OCI-LY3 (cell line): Measurements from ENCODE around the gene TENT4B.

Experiments
- H2AFZ ChIP-seq: fragments of 200-600, 300-600 bp; shearing (Covaris generic); 2 replicates; pipeline ENCODE4 v1.6.0; 2014; ENCODE audit warnings: antibody characterized with exemption, low read depth, low read length
- H3K27ac ChIP-seq: fragments of 200-600, 300-600 bp; sonication (generic); 2 replicates; pipeline ENCODE4 v1.5.1; 2014; ENCODE audit warnings: mild to moderate bottlenecking, low read length, moderate library complexity, mixed read lengths
- H3K27me3 ChIP-seq: fragments of 200-600, 300-600 bp; sonication (generic); 2 replicates; pipeline ENCODE4 v1.6.1; 2014; ENCODE audit warnings: low read depth, low read length, mixed read lengths
- H3K36me3 ChIP-seq: fragments of 200-600, 300-600 bp; sonication (generic); replicated peaks from 2 replicates; pipeline ENCODE3; 2014; ENCODE audit warnings: low read depth, low read length, mixed read lengths
- H3K4me1 ChIP-seq: fragments of 300-600, 200-600 bp; sonication (generic); 2 replicates; pipeline ENCODE4 v1.6.1; 2014; ENCODE audit warnings: low read length, mixed read lengths
- H3K4me2 ChIP-seq: fragments of 200-600, 300-600 bp; sonication (generic); 2 replicates; pipeline ENCODE4 v1.6.1; 2014; ENCODE audit warnings: low read length, mixed read lengths
- H3K4me3 ChIP-seq: fragments of 300-600, 200-600 bp; sonication (generic); 2 replicates; pipeline ENCODE4 v1.5.1; 2014; ENCODE audit warnings: antibody characterized with exemption, mild to moderate bottlenecking, low read length, moderate library complexity
- H3K79me2 ChIP-seq: fragments of 300-600, 200-600 bp; shearing (Covaris generic); 2 replicates; pipeline ENCODE4 v1.6.1; 2014; ENCODE audit warnings: mild to moderate bottlenecking, low read length, mixed read lengths
- H3K9ac ChIP-seq: fragments of 300-600, 200-600 bp; shearing (Covaris generic); 2 replicates; pipeline ENCODE4 v1.6.0; 2014; ENCODE audit warnings: mild to moderate bottlenecking, low read length, moderate library complexity
- H3K9me3 ChIP-seq: fragments of 200-600, 300-600 bp; shearing (Covaris generic); 2 replicates; pipeline ENCODE4 v1.6.1; 2014; ENCODE audit warnings: low read length, mixed read lengths; ENCODE audit not compliant: insufficient read depth
- H4K20me1 ChIP-seq: fragments of 200-600, 300-600 bp; sonication (generic); 2 replicates; pipeline ENCODE4 v1.6.1; 2016; ENCODE audit warnings: low read length, mixed read lengths; ENCODE audit not compliant: insufficient read depth
- EZH2phosphoT487 ChIP-seq: fragments of 200-600 bp; shearing (Covaris generic); IDR thresholded peaks from 2 replicates; pipeline ENCODE4 v1.6.1; 2018; ENCODE audit warnings: antibody characterized with exemption, mixed run types, low read depth
- TF ChIP-seq, protein P1 (sequence below): fragments of 200-600, 300-600 bp; sonication (generic); IDR thresholded peaks from 2 replicates; pipeline ENCODE4 v1.5.1; 2014; ENCODE audit warnings: antibody characterized with exemption, low read length, low read depth

TENT4B gene

GRCh38 chr16:50178491-50178941 is 25.4 kb downstream of the TENT4B start:
- TF ChIP-seq, protein P1, sequence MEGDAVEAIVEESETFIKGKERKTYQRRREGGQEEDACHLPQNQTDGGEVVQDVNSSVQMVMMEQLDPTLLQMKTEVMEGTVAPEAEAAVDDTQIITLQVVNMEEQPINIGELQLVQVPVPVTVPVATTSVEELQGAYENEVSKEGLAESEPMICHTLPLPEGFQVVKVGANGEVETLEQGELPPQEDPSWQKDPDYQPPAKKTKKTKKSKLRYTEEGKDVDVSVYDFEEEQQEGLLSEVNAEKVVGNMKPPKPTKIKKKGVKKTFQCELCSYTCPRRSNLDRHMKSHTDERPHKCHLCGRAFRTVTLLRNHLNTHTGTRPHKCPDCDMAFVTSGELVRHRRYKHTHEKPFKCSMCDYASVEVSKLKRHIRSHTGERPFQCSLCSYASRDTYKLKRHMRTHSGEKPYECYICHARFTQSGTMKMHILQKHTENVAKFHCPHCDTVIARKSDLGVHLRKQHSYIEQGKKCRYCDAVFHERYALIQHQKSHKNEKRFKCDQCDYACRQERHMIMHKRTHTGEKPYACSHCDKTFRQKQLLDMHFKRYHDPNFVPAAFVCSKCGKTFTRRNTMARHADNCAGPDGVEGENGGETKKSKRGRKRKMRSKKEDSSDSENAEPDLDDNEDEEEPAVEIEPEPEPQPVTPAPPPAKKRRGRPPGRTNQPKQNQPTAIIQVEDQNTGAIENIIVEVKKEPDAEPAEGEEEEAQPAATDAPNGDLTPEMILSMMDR: no peak
- TF ChIP-seq EZH2phosphoT487: no peak
- no peaks in the 10 kb centered on the region for H3K36me3 ChIP-seq
- peaks cover 41% of the 10 kb centered on the region for H3K79me2 ChIP-seq
- no peaks in the 10 kb centered on the region for H3K9me3 ChIP-seq
- H3K4me1 ChIP-seq: peaks cover under 1% of the 10 kb centered on the region; the same call in 1 of the 2 replicates
- no peak overlapping the region for H2AFZ ChIP-seq
- H3K4me2 ChIP-seq: no peak overlapping the region
- no peak overlapping the region for H3K27ac ChIP-seq
- H3K27me3 ChIP-seq: no peaks in the 10 kb centered on the region
- no peak overlapping the region for H3K4me3 ChIP-seq
- no peak overlapping the region for H3K9ac ChIP-seq
- 0 out of 2 replicates have a peak, but pooled peaks cover under 1% of the 10 kb centered on the region for H4K20me1 ChIP-seq

GRCh38 chr16:50182441-50182840 is 29.3 kb downstream of the TENT4B start:
- Histone ChIP-seq H3K36me3 (no peaks in the 10 kb centered on the region), H3K4me3 (no peak overlapping the region), H4K20me1 (0 out of 2 replicates have a peak, but pooled peaks cover 3% of the 10 kb centered on the region), H3K9ac (no peak overlapping the region), H3K4me2 (no peak overlapping the region), H3K9me3 (no peaks in the 10 kb centered on the region), H3K27me3 (no peaks in the 10 kb centered on the region), H3K79me2 (peaks cover 51% of the 10 kb centered on the region), H3K27ac (no peak overlapping the region), H3K4me1 (peaks cover 5% of the 10 kb centered on the region; the same call in 1 of the 2 replicates), H2AFZ (no peak overlapping the region)
- TF ChIP-seq EZH2phosphoT487: no peak

GRCh38 chr16:50183316-50183715 is 30.2 kb downstream of the TENT4B start:
- H3K79me2 ChIP-seq: peaks cover 49% of the 10 kb centered on the region
- no peak overlapping the region for H3K9ac ChIP-seq
- no peak overlapping the region for H2AFZ ChIP-seq
- no peaks in the 10 kb centered on the region for H3K36me3 ChIP-seq
- no peak for TF ChIP-seq EZH2phosphoT487
- TF ChIP-seq, protein P1: no peak
- H4K20me1 ChIP-seq: peaks cover 11% of the 10 kb centered on the region; the same call in 1 of the 2 replicates
- no peak overlapping the region for H3K4me3 ChIP-seq
- no peaks in the 10 kb centered on the region for H3K9me3 ChIP-seq
- peaks cover 5% of the 10 kb centered on the region; the same call in 1 of the 2 replicates for H3K4me1 ChIP-seq
- no peak overlapping the region for H3K27ac ChIP-seq
- no peak overlapping the region for H3K4me2 ChIP-seq
- no peaks in the 10 kb centered on the region for H3K27me3 ChIP-seq

GRCh38 chr16:50185005-50185505 is 31.9 kb downstream of the TENT4B start:
- Histone ChIP-seq H3K79me2 (peaks cover 50% of the 10 kb centered on the region), H3K4me3 (no peak overlapping the region), H2AFZ (no peak overlapping the region), H4K20me1 (peaks cover 20% of the 10 kb centered on the region; the same call in 1 of the 2 replicates), H3K36me3 (no peaks in the 10 kb centered on the region), H3K4me1 (peaks cover 5% of the 10 kb centered on the region; the same call in 1 of the 2 replicates), H3K4me2 (no peak overlapping the region), H3K27me3 (no peaks in the 10 kb centered on the region), H3K9me3 (no peaks in the 10 kb centered on the region), H3K9ac (no peak overlapping the region), H3K27ac (no peak overlapping the region)
- TF ChIP-seq, protein P1: no peak
- no peak for TF ChIP-seq EZH2phosphoT487
